BLaER1 (cell line): ENCODE results near the gene FBXL12.
"Not testable (repeated sequence)": the region's sequence is repeated elsewhere in the genome, so short reads cannot be mapped to it uniquely, and the experiment has no call there.

ENCODE experiments used
- H3K27ac ChIP-seq: shearing (Covaris generic); formaldehyde crosslinking; 2 replicates; pipeline ENCODE4 v1.8.1; 2022
- H3K27me3 ChIP-seq: shearing (Covaris generic); formaldehyde crosslinking; 2 replicates; pipeline ENCODE4 v1.8.1; 2022
- H3K36me3 ChIP-seq: shearing (Covaris generic); formaldehyde crosslinking; 2 replicates; pipeline ENCODE4 v1.8.1; 2022
- H3K4me1 ChIP-seq: shearing (Covaris generic); formaldehyde crosslinking; 2 replicates; pipeline ENCODE4 v1.8.1; 2022
- H3K4me2 ChIP-seq: shearing (Covaris generic); formaldehyde crosslinking; 2 replicates; pipeline ENCODE4 v1.8.1; 2022
- H3K4me3 ChIP-seq: shearing (Covaris generic); formaldehyde crosslinking; 2 replicates; pipeline ENCODE4 v1.8.1; 2022
- H3K9ac ChIP-seq: shearing (Covaris generic); formaldehyde crosslinking; 2 replicates; pipeline ENCODE4 v1.8.1; 2022
- H3K9me3 ChIP-seq: shearing (Covaris generic); formaldehyde crosslinking; 2 replicates; pipeline ENCODE4 v1.8.1; 2022
- H4K20me1 ChIP-seq: shearing (Covaris generic); formaldehyde crosslinking; 2 replicates; pipeline ENCODE4 v1.8.1; 2022
- Cebpa-rat ChIP-seq: shearing (Covaris generic); IDR thresholded peaks from 2 replicates; pipeline ENCODE4 v1.8.1; 2022

FBXL12 gene

GRCh38 chr19:9785367-9786331 is 33.2 kb downstream of the FBXL12 start:
- H3K4me3 ChIP-seq = peak overlapping the region; percentile 77
- H3K4me2 ChIP-seq = peak overlapping the region; percentile 82
- no peaks in the 10 kb centered on the region for H4K20me1 ChIP-seq
- peak overlapping the region; percentile 80 for H3K9ac ChIP-seq
- H3K27ac ChIP-seq = peak overlapping the region; percentile 83
- no peak for TF ChIP-seq Cebpa-rat
- H3K27me3 ChIP-seq = no peaks in the 10 kb centered on the region
- H3K36me3 ChIP-seq = no peaks in the 10 kb centered on the region
- H3K4me1 ChIP-seq = peaks cover 18% of the 10 kb centered on the region
- H3K9me3 ChIP-seq = no peaks in the 10 kb centered on the region

GRCh38 chr19:9784163-9784496 is 34.7 kb downstream of the FBXL12 start:
- not testable (repeated sequence) for H4K20me1 ChIP-seq, H3K9ac ChIP-seq, H3K36me3 ChIP-seq, H3K27me3 ChIP-seq, H3K4me3 ChIP-seq, H3K9me3 ChIP-seq, H3K27ac ChIP-seq
- Histone ChIP-seq H3K4me1 (peaks cover 18% of the 10 kb centered on the region), H3K4me2 (peak overlapping the region; percentile 82)

GRCh38 chr19:9782338-9782737 is 36.5 kb downstream of the FBXL12 start:
- Histone ChIP-seq H3K9me3 (peaks cover 22% of the 10 kb centered on the region), H3K27ac (no peak overlapping the region), H3K9ac (no peak overlapping the region), H3K36me3 (no peaks in the 10 kb centered on the region), H3K4me2 (no peak overlapping the region), H3K4me3 (no peak overlapping the region), H3K27me3 (no peaks in the 10 kb centered on the region), H3K4me1 (peaks cover 18% of the 10 kb centered on the region), H4K20me1 (no peaks in the 10 kb centered on the region)
- TF ChIP-seq Cebpa-rat = no peak

- peak within 1 kb of the TSS; percentile 84 for H3K27ac ChIP-seq
- no peak for TF ChIP-seq Cebpa-rat
- H3K4me1 ChIP-seq = peaks cover 20% of the 10 kb centered on the region
- H3K4me3 ChIP-seq = peak within 1 kb of the TSS; percentile 77
- no peaks in the 10 kb centered on the region for H3K27me3 ChIP-seq
- no peaks in the 10 kb centered on the region for H4K20me1 ChIP-seq
- H3K9ac ChIP-seq = peak within 1 kb of the TSS; percentile 87
- peaks cover 28% of the 10 kb centered on the region for H3K36me3 ChIP-seq
- peak within 1 kb of the TSS; percentile 91 for H3K4me2 ChIP-seq
- H3K9me3 ChIP-seq = peaks cover 27% of the 10 kb centered on the region
These were observed 50.4 kb downstream of the FBXL12 start, which contains the start of gene ZNF846 for GRCh38 chr19:9768175-9769112. ZNF846 (minus strand) TSS chr19:9768738; CDS start chr19:9764950, 3,788 bp downstream.
